ENCODE measurements around the gene CD83. TPM values are rescaled to one million over a fixed set of nuclear protein-coding genes. Genes with fewer than 3 reads are reported as not detected.

The CD83 gene
- total RNA-seq, 1 donor, result 1.4 TPM

- no peaks in the 10 kb centered on the region for H4K20me1 ChIP-seq (ENCODE audit: insufficient read depth, low read length)
- H3K27me3 ChIP-seq (ENCODE audit: insufficient read depth, low read length), result peaks cover 14% of the 10 kb centered on the region
- no peak for DNase-seq (ENCODE audit: insufficient read length, low spot score, missing footprints)
- TF ChIP-seq, protein P1, sequence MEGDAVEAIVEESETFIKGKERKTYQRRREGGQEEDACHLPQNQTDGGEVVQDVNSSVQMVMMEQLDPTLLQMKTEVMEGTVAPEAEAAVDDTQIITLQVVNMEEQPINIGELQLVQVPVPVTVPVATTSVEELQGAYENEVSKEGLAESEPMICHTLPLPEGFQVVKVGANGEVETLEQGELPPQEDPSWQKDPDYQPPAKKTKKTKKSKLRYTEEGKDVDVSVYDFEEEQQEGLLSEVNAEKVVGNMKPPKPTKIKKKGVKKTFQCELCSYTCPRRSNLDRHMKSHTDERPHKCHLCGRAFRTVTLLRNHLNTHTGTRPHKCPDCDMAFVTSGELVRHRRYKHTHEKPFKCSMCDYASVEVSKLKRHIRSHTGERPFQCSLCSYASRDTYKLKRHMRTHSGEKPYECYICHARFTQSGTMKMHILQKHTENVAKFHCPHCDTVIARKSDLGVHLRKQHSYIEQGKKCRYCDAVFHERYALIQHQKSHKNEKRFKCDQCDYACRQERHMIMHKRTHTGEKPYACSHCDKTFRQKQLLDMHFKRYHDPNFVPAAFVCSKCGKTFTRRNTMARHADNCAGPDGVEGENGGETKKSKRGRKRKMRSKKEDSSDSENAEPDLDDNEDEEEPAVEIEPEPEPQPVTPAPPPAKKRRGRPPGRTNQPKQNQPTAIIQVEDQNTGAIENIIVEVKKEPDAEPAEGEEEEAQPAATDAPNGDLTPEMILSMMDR (IDR thresholded peaks at IDR 0.05; ENCODE audit: extremely low read depth, low read depth, low read length), result no peak
- no peak overlapping the region for H3K4me3 ChIP-seq (ENCODE audit: insufficient read depth, low read length)
- no peaks in the 10 kb centered on the region for H3K79me2 ChIP-seq (ENCODE audit: insufficient read depth, low read length)
- H3K4me1 ChIP-seq (ENCODE audit: insufficient read depth, low read length), result no peaks in the 10 kb centered on the region
- H3K4me2 ChIP-seq (ENCODE audit: insufficient read depth, low read length), result no peak overlapping the region
- H2AFZ ChIP-seq (ENCODE audit: low read length), result no peak overlapping the region
- no peaks in the 10 kb centered on the region for H3K9me3 ChIP-seq (ENCODE audit: low read depth, low read length)
- H3K27ac ChIP-seq (ENCODE audit: low read depth, low read length), result no peak overlapping the region
- H3K36me3 ChIP-seq (ENCODE audit: insufficient read depth, low read length), result no peaks in the 10 kb centered on the region
Measured at GRCh38 chr6:14085176-14085787, 32.3 kb upstream of the CD83 start.

DNA sequence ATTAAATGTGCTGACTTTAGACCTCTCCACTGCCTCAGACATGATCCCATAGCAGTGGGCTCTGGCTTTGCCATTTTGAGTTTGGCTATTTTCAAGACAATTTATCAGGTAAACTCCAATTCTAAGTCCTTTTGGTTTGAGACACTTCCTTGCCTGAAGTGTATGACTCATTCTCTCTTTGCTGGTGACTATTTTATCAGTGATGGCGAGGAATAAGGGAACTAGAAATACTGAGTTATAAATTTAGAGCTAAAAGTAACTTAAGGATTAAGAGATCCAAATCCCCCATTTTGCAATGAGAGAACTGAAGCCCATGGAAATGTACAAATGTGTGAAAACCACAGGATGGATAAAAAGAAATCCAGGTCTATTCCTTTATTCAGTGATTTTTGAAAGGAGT is 30.9 kb upstream of the CD83 start:
- Histone ChIP-seq H3K4me1 (ENCODE audit: insufficient read depth, low read length) (no peaks in the 10 kb centered on the region), H3K27ac (ENCODE audit: low read depth, low read length) (no peak overlapping the region), H4K20me1 (ENCODE audit: insufficient read depth, low read length) (no peaks in the 10 kb centered on the region), H3K4me2 (ENCODE audit: insufficient read depth, low read length) (no peak overlapping the region), H3K27me3 (ENCODE audit: insufficient read depth, low read length) (peaks cover 14% of the 10 kb centered on the region), H3K36me3 (ENCODE audit: insufficient read depth, low read length) (no peaks in the 10 kb centered on the region), H3K4me3 (ENCODE audit: insufficient read depth, low read length) (no peak overlapping the region), H3K79me2 (ENCODE audit: insufficient read depth, low read length) (no peaks in the 10 kb centered on the region), H2AFZ (ENCODE audit: low read length) (no peak overlapping the region), H3K9me3 (ENCODE audit: low read depth, low read length) (no peaks in the 10 kb centered on the region)
- TF ChIP-seq, protein P1 (IDR thresholded peaks at IDR 0.05; ENCODE audit: extremely low read depth, low read depth, low read length), result no peak
- DNase-seq (ENCODE audit: insufficient read length, low spot score, missing footprints), result peak; percentile 72

GRCh38 chr6:14088600-14089192 is 28.9 kb upstream of the CD83 start:
- H3K27ac ChIP-seq (ENCODE audit: low read depth, low read length), result no peak overlapping the region
- H3K4me2 ChIP-seq (ENCODE audit: insufficient read depth, low read length), result no peak overlapping the region

DNA sequence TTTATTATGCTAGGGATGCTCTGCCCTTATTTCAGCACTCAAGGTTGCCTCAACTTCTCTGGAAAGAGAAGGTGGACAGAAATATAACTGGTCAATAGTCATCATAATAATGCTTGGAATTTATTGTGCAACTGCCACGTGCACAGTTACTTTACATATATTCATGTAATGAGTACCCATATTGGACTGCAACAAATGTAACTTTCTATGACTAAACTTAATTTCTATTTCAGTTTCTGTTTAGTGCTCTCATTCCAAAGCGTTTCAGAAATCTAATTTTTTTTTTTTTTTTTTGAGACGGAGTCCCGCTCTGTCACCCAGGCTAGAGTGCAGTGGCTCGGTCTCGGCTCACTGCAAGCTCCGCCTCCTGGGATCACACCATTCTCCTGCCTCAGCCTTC is 28.3 kb upstream of the CD83 start:
- no peak for DNase-seq (ENCODE audit: insufficient read length, low spot score, missing footprints)
- TF ChIP-seq, protein P1 (IDR thresholded peaks at IDR 0.05; ENCODE audit: extremely low read depth, low read depth, low read length), result no peak
- Histone ChIP-seq H4K20me1 (ENCODE audit: insufficient read depth, low read length) (no peaks in the 10 kb centered on the region), H3K36me3 (ENCODE audit: insufficient read depth, low read length) (no peaks in the 10 kb centered on the region), H3K4me3 (ENCODE audit: insufficient read depth, low read length) (no peak overlapping the region), H2AFZ (ENCODE audit: low read length) (no peak overlapping the region), H3K27me3 (ENCODE audit: insufficient read depth, low read length) (peaks cover 14% of the 10 kb centered on the region), H3K79me2 (ENCODE audit: insufficient read depth, low read length) (no peaks in the 10 kb centered on the region), H3K27ac (ENCODE audit: low read depth, low read length) (no peak overlapping the region), H3K9me3 (ENCODE audit: low read depth, low read length) (no peaks in the 10 kb centered on the region), H3K4me2 (ENCODE audit: insufficient read depth, low read length) (no peak overlapping the region), H3K4me1 (ENCODE audit: insufficient read depth, low read length) (no peaks in the 10 kb centered on the region)

More at GRCh38 chr6:14088600-14089192, 28.9 kb upstream of the CD83 start:
- H2AFZ ChIP-seq (ENCODE audit: low read length), result no peak overlapping the region
- H3K4me3 ChIP-seq (ENCODE audit: insufficient read depth, low read length), result no peak overlapping the region
- DNase-seq (ENCODE audit: insufficient read length, low spot score, missing footprints), result no peak
- no peaks in the 10 kb centered on the region for H3K79me2 ChIP-seq (ENCODE audit: insufficient read depth, low read length)
- H3K36me3 ChIP-seq (ENCODE audit: insufficient read depth, low read length), result no peaks in the 10 kb centered on the region
- TF ChIP-seq, protein P1 (IDR thresholded peaks at IDR 0.05; ENCODE audit: extremely low read depth, low read depth, low read length), result no peak
- H3K9me3 ChIP-seq (ENCODE audit: low read depth, low read length), result no peaks in the 10 kb centered on the region
- peaks cover 14% of the 10 kb centered on the region for H3K27me3 ChIP-seq (ENCODE audit: insufficient read depth, low read length)
- H4K20me1 ChIP-seq (ENCODE audit: insufficient read depth, low read length), result no peaks in the 10 kb centered on the region
- H3K4me1 ChIP-seq (ENCODE audit: insufficient read depth, low read length), result no peaks in the 10 kb centered on the region

Measured in osteoblast (primary cell).